Activated CD4-positive, alpha-beta memory T cell treated with anti-CD3 and anti-CD28 coated beads for 36 hours (primary cell): Measurements from ENCODE around the gene POLD3. TPM values are rescaled to one million over a fixed set of nuclear protein-coding genes. Genes with fewer than 3 reads are reported as not detected.

Experiments used
- CTCF ChIA-PET: fragments of 350-600 bp; sonication (Branson Sonifier 250); formaldehyde crosslinking; loops from one replicate; lab custom pipeline; 2021; ENCODE audit warnings: antibody characterized with exemption, inconsistent platforms; lab: Charles Lee
- POLR2A ChIA-PET: fragments of 350-600 bp; sonication (Branson Sonifier 250); formaldehyde crosslinking; loops from one replicate; lab custom pipeline; 2021; ENCODE audit warnings: antibody characterized with exemption; lab: Charles Lee
- DNase-seq: peaks from one replicate; pipeline ENCODE4 v3.0.0-alpha.2; 2020
- H3K27ac Mint-ChIP-seq: one replicate; pipeline ENCODE4 v1.8.0; 2021; ENCODE audit warnings: mixed read lengths
- H3K27me3 Mint-ChIP-seq: one replicate; pipeline ENCODE4 v1.8.0; 2021; ENCODE audit warnings: mixed read lengths
- H3K36me3 Mint-ChIP-seq: one replicate; pipeline ENCODE4 v1.8.0; 2021; ENCODE audit warnings: mixed read lengths
- H3K4me1 Mint-ChIP-seq: one replicate; pipeline ENCODE4 v1.8.0; 2021; ENCODE audit warnings: low read depth, mixed read lengths
- H3K4me3 Mint-ChIP-seq: one replicate; pipeline ENCODE4 v1.8.0; 2021; ENCODE audit warnings: mild to moderate bottlenecking, mixed read lengths
- H3K9me3 Mint-ChIP-seq: one replicate; pipeline ENCODE4 v1.8.0; 2021; ENCODE audit warnings: mixed read lengths
- intact Hi-C: fragments of 100-400 bp; cut with micrococcal nuclease; formaldehyde crosslinking; loops from one replicate; pipeline ENCODE4 v1.15.1; 2023
- total RNA-seq, 2 experiments: library from RNA; stranded (reverse); gene quantifications; one replicate each; pipeline ENCODE4 v1.2.3, GENCODE V29; 2021

Gene POLD3, protein sequence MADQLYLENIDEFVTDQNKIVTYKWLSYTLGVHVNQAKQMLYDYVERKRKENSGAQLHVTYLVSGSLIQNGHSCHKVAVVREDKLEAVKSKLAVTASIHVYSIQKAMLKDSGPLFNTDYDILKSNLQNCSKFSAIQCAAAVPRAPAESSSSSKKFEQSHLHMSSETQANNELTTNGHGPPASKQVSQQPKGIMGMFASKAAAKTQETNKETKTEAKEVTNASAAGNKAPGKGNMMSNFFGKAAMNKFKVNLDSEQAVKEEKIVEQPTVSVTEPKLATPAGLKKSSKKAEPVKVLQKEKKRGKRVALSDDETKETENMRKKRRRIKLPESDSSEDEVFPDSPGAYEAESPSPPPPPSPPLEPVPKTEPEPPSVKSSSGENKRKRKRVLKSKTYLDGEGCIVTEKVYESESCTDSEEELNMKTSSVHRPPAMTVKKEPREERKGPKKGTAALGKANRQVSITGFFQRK
- 10 to 100 TPM; 60.8 to 61.4 TPM for total RNA-seq

DNA sequence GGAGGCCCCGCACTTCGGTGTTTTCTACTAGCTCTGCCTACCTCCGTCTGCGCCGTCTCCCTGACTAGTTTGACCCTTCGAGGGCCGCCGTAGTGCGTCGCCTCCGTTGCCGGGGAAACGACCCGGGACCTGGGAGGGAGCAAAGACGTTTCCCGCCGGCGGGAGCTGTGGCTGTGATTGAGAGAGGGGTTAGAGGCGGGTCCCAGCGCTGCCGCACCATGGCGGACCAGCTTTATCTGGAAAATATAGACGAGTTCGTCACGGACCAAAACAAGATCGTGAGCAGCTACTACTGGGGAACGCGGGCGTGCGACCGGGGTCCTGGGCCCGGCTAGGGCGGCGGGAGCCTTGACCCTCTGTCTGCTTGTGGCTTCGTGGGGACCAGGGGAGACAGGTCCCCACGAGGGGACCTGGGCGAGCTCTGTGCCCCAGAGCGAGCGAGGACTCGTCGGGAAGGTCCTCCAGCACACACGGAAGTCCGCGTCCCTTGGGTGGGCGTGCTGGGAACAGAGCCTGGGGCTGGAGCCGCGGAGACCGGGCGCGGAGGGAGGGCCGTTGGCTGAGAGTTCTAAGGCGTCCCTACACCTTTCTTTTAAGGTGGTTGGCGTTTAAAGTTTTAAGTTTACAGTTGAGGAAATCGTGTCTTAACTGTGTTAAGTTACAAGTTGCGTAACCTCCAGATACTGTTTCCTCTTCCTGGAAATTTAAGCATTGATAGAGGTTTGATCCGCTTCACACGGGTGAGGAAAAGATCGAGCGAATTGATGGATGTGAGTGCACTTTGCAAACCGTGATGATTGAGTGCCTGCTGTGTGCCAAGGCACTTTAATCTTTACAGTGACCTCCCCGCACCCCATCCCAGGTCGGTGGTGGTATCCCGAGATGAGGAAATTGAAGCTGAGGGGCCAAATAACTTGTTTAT is at the start of gene POLD3:
TSS of gene POLD3 (plus strand) at position 142 of the 922 bp plus-strand sequence. CDS start at position 219, 77 bp downstream.
- Mint-ChIP-seq H3K36me3 (peaks cover 32% of the 10 kb centered on the region), H3K9me3 (no peaks in the 10 kb centered on the region), H3K27ac (peak within 1 kb of the TSS; percentile 96), H3K27me3 (no peaks in the 10 kb centered on the region), H3K4me1 (peaks cover 35% of the 10 kb centered on the region), H3K4me3 (peak within 1 kb of the TSS; percentile 98)
- intact Hi-C loops, result loop anchor here (1.0 to 2.0 kb wide), 2 partner anchors 99 to 194 kb away; partner anchors contain the start of genes LIPT2 and PGM2L1
- POLR2A ChIA-PET, result interaction anchor here (0.6 to 2.4 kb wide), 4 partner anchors 9 to 202 kb away, joined by 3 to 11 read pairs (median 4); partner anchors contain the start of genes LIPT2 and PGM2L1
- CTCF ChIA-PET, result interaction anchor here (1.0 to 1.4 kb wide), 4 partner anchors 15 to 147 kb away, joined by 3 to 4 read pairs (median 3); partner anchors contain the start of gene LIPT2
- DNase-seq, result peak; percentile 97

DNA sequence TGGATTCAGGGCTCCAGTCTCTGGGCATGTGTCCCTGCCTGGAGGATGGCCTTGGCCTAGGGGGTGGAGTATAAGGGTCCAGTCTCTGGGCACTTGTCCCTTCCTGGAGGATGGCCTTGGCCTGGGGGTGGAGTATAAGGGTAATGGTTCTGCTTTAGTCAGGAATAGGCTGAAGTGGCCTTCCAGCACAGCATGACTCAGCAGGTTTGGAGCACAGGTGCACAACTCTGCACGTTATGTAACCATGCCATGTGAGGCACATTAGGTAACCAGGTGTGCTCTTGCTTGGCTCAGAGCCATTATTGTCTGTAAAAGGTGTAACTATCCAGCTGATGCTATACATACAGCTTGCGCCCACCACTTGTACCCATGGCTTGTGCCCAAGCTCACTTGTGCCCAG is 48.4 kb upstream of the POLD3 start:
- ChIA-PET POLR2A (no interaction called here), CTCF (no interaction called here)
- no peak for DNase-seq
- peaks cover 22% of the 10 kb centered on the region for H3K9me3 Mint-ChIP-seq
- no peaks in the 10 kb centered on the region for H3K4me1 Mint-ChIP-seq
- H3K36me3 Mint-ChIP-seq, result no peaks in the 10 kb centered on the region
- intact Hi-C loops, result no loop called here
- H3K27ac Mint-ChIP-seq, result no peak overlapping the region
- no peak overlapping the region for H3K4me3 Mint-ChIP-seq
- no peaks in the 10 kb centered on the region for H3K27me3 Mint-ChIP-seq

DNA sequence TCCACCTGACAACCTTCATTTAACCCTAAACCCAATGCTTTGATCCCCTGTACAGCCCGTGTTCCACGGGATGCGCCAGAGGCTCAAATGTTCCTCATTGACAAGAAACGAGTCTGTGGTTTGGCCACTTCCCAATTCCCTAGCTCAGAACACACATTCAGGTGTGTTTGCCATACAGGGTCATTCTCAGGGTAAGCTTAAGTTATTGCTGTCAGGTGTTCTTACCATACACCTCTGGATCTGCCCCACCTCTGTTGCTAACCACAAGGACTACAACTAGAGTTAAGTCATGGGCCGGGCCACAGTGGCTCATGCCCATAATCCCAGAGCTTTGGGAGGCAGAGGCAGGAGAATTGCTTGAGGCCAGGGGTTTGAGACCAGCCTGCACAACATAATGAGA is 45.6 kb upstream of the POLD3 start:
- Mint-ChIP-seq H3K4me3 (no peak overlapping the region), H3K27ac (no peak overlapping the region), H3K36me3 (no peaks in the 10 kb centered on the region), H3K27me3 (no peaks in the 10 kb centered on the region), H3K4me1 (no peaks in the 10 kb centered on the region), H3K9me3 (peaks cover 20% of the 10 kb centered on the region)
- ChIA-PET CTCF (no interaction called here), POLR2A (no interaction called here)
- intact Hi-C loops, result no loop called here
- DNase-seq, result no peak

DNA sequence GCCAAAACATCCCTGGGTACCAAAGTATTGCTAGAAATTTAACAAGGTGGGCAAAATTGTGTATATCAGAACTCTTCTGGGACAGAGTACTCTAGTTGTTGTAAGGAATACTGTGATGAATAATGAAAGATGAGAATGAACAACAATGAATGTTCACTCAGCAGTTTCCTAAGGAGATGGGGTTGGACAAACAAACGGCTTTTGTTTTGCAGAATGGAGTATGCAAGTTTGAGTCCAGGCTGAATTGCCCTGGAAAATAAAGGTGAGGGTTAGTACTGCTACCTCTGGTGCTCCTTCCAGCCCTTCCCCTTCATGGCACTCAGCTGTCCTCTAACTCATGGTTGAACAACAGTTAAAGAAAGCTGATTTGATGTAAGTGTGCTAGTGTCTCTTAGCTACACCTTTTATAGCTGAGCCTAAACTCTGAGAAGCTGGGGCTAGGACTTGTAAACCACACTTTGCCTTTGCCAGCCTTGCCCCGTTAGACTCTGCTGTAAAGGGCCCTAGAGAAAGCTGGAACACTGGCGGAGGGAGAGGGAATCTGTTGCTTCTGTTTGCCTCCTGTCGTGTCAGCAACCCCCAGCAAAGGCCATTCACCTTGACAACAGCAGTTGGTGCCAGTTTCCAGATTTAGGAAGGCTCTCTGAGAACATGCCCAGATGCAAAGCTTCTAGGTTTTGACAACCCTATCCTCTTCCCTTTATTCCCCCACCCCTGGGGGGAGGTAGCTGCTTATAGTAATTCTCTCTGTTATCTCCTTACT is 41.2 kb upstream of the POLD3 start:
- no peak for DNase-seq
- ChIA-PET POLR2A (interaction anchor here (0.6 kb wide), 1 partner anchor 12 kb away, joined by 7 read pairs; no protein-coding TSS in a partner anchor), CTCF (interaction anchor here (0.8 kb wide), 1 partner anchor 151 kb away, joined by 3 read pairs; no protein-coding TSS in a partner anchor)
- intact Hi-C loops, result no loop called here
- Mint-ChIP-seq H3K4me3 (no peak overlapping the region), H3K27ac (no peak overlapping the region), H3K4me1 (no peaks in the 10 kb centered on the region), H3K27me3 (peaks cover 2% of the 10 kb centered on the region), H3K36me3 (no peaks in the 10 kb centered on the region), H3K9me3 (peaks cover 6% of the 10 kb centered on the region)

DNA sequence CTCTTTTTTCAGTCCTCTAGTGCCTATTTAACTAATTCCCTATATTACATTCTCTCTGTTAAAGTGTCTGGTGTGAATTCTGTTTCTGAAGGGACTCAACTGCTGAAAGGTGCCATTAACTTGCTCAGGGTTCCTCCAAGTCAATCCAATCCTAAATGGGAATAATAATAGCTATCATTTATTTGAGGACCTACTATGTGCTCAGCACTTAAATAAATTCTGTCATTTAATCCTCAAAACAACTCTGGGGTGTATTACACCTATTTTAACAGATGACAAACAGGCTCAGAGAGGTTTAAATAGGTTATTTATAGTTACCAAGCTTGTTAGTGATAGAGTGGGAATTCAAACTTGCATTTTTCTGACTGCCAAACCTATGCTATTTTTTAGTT is 40.6 kb upstream of the POLD3 start:
- H3K9me3 Mint-ChIP-seq, result peaks cover 6% of the 10 kb centered on the region
- POLR2A ChIA-PET, result interaction anchor here (0.6 kb wide), 1 partner anchor 12 kb away, joined by 7 read pairs; no protein-coding TSS in a partner anchor
- H3K27ac Mint-ChIP-seq, result no peak overlapping the region
- no peak overlapping the region for H3K4me3 Mint-ChIP-seq
- CTCF ChIA-PET, result interaction anchor here (0.8 kb wide), 1 partner anchor 151 kb away, joined by 3 read pairs; no protein-coding TSS in a partner anchor
- intact Hi-C loops, result no loop called here
- DNase-seq, result no peak
- H3K4me1 Mint-ChIP-seq, result no peaks in the 10 kb centered on the region
- H3K36me3 Mint-ChIP-seq, result no peaks in the 10 kb centered on the region
- peaks cover 4% of the 10 kb centered on the region for H3K27me3 Mint-ChIP-seq

DNA sequence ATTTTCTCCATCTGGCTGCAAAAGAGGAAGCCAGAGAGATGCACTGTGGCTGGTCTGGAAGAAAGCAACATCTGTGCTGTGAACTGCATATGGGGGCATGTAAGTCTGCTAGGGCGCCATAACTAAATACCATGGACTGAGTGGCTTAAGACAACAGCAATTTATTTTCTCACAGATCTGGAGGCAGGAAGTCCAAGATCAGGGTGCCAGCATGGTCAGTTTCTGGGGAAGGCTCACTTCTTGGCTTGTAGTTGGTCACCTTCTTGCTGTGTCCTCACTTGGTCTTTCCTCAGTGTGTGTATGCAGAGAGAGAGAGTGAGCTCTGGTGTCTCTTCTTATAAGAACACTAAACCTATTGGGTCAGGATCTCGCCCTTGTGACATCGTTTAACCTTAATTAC is 34.9 kb upstream of the POLD3 start:
- H3K4me1 Mint-ChIP-seq, result no peaks in the 10 kb centered on the region
- POLR2A ChIA-PET, result no interaction called here
- DNase-seq, result no peak
- H3K4me3 Mint-ChIP-seq, result no peak overlapping the region
- H3K27me3 Mint-ChIP-seq, result peaks cover 6% of the 10 kb centered on the region
- intact Hi-C loops, result no loop called here
- CTCF ChIA-PET, result no interaction called here
- no peaks in the 10 kb centered on the region for H3K36me3 Mint-ChIP-seq
- H3K9me3 Mint-ChIP-seq, result peaks cover 14% of the 10 kb centered on the region
- no peak overlapping the region for H3K27ac Mint-ChIP-seq

DNA sequence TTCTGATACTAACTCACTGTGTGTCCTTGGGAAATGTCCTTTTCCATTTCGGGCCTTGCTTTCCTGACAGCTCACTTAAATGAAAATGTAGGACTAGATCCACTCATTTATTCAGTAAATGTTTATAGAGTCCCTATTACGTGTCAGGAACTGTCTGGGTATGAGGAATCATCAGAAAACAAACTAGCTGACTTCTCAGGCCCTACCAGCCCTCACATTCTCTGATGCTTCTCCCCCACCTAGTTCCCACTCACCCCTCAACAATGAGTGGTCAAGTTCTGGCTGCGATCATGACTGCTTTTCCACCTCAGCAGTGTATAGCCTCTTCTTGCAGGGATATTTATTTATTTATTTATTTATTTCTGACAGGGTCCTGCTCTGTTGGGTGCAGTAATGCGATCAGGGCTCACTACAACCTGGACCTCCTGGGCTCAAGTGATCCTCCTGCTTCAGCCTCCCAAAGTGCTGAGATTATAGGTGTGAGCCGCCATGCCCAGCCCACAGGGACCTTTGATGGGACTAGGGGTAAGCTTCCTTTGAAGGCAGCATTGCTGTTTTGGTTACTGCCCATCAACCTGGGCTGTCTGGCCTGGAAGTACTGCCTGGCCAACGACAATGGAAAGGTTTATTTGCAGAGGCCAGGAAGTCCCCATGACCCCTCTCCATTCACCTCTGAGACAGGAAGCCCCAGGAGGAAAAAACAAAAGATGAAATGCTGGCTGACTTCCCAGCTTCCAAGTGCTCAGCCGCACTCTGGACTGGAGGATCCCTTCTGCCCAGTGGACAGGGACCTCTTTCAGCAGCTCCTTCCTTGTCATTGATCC is 33.1 kb upstream of the POLD3 start:
- POLR2A ChIA-PET, result no interaction called here
- intact Hi-C loops, result no loop called here
- Mint-ChIP-seq H3K4me1 (no peaks in the 10 kb centered on the region), H3K4me3 (no peak overlapping the region), H3K27ac (no peak overlapping the region), H3K9me3 (peaks cover 14% of the 10 kb centered on the region), H3K36me3 (no peaks in the 10 kb centered on the region), H3K27me3 (peaks cover 6% of the 10 kb centered on the region)
- DNase-seq, result no peak
- CTCF ChIA-PET, result interaction anchor here (1.3 kb wide), 1 partner anchor 106 kb away, joined by 4 read pairs; no protein-coding TSS in a partner anchor

DNA sequence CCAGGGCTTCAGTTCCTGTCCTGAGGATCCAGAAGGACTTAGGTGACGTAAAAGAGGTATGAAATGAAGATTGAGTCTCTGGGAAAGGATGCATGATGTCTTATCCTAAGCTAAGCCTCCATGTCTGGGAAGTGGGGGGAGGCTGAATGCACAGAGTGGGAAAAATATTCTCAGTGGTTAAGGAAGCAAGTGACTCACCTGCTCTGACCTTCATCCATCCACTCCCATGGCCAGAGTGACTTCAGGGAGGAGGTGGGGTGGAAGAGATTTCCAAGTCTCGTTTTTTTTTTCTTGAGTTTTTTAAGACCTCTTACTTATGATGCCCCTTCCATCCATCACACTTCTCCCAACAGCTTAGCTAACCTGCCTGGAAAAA is 32.5 kb upstream of the POLD3 start:
- no peak for DNase-seq
- no peaks in the 10 kb centered on the region for H3K36me3 Mint-ChIP-seq
- no peak overlapping the region for H3K27ac Mint-ChIP-seq
- ChIA-PET CTCF (interaction anchor here (1.3 kb wide), 1 partner anchor 107 kb away, joined by 4 read pairs; no protein-coding TSS in a partner anchor), POLR2A (no interaction called here)
- intact Hi-C loops, result no loop called here
- no peaks in the 10 kb centered on the region for H3K4me1 Mint-ChIP-seq
- peaks cover 14% of the 10 kb centered on the region for H3K9me3 Mint-ChIP-seq
- no peak overlapping the region for H3K4me3 Mint-ChIP-seq
- H3K27me3 Mint-ChIP-seq, result peaks cover 6% of the 10 kb centered on the region

DNA sequence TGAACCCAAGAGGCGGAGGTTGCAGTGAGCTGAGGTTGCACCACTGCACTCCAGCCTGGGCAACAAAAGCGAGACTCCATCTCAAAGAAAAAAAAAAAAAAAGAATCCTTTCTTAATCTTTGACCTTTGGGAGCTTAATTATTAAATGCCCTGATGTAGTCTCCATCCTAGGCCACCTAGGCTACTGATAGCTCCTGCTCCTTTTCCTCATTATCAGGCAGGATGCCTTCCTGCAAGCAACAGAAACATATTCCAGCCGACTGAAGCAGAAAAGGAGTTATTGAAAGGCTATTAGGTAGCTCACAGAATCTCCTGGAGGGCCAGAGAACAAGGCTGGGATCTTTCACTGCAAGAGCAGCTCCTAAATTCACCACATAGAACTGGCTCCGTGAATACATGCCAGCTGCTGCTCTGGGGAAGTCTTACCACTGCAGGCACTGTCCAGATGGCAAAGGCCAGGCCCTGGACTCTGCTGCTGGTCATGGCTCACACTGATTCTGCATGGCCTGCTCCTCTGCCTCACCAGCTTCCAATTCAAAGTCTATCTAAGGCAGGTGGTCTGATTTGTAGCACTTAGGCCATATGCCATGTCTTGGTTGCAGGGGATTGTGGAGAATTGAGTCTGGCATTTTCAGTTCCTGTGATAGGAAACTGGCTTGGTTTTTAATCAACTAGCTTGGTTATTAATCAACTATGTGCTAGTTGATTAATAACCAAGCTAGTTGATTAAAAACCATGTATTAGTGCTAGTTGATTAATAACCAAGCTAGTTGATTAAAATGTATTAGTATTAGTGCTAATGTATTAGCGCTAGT is 26.0 kb upstream of the POLD3 start:
- peaks cover 6% of the 10 kb centered on the region for H3K9me3 Mint-ChIP-seq
- H3K36me3 Mint-ChIP-seq, result no peaks in the 10 kb centered on the region
- no peaks in the 10 kb centered on the region for H3K4me1 Mint-ChIP-seq
- H3K27me3 Mint-ChIP-seq, result peaks cover 3% of the 10 kb centered on the region
- ChIA-PET POLR2A (no interaction called here), CTCF (interaction anchor here (0.6 to 9.1 kb wide), 3 partner anchors 114 to 1098 kb away, joined by 3 to 144 read pairs (median 3); no protein-coding TSS in a partner anchor)
- no peak for DNase-seq
- no peak overlapping the region for H3K27ac Mint-ChIP-seq
- H3K4me3 Mint-ChIP-seq, result no peak overlapping the region
- intact Hi-C loops, result no loop called here

DNA sequence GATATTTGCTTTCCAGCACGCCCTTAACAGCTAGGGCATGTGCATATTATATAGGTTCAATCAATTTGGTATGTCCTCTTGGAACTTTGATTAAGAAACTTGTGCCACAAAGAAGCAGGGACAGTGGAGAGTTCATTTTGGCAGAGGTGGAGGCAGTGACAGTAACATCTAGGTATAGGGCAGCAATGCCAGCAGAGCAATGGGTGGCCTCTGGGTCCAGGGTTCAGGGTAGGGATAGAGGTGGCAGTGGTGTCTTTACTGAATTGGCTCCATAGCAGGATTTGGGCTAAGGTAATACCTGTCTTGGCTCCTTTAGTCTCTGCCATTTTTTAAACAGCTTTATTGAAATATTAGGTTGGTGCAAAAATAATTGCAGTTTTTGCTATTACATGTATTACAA is 24.4 kb upstream of the POLD3 start:
- intact Hi-C loops, result no loop called here
- no peaks in the 10 kb centered on the region for H3K9me3 Mint-ChIP-seq
- no peak overlapping the region for H3K4me3 Mint-ChIP-seq
- ChIA-PET CTCF (interaction anchor here (9.1 kb wide), 1 partner anchor 116 kb away, joined by 144 read pairs; no protein-coding TSS in a partner anchor), POLR2A (no interaction called here)
- peaks cover 9% of the 10 kb centered on the region for H3K27me3 Mint-ChIP-seq
- H3K36me3 Mint-ChIP-seq, result no peaks in the 10 kb centered on the region
- H3K27ac Mint-ChIP-seq, result no peak overlapping the region
- H3K4me1 Mint-ChIP-seq, result no peaks in the 10 kb centered on the region
- no peak for DNase-seq
